Tibial artery (tissue), 4 donors: ENCODE measurements around the gene TUFM.
"Not testable (repeated sequence)": the region's sequence is repeated elsewhere in the genome, so short reads cannot be mapped to it uniquely, and the experiment has no call there.

Experiments used
- DNase-seq, 2 donors: peaks; one replicate each; pipeline ENCODE4 v3.0.0-alpha.2; 2019
- H3K27ac ChIP-seq, 2 donors: fragments of 200-600 bp; sonication (generic) in 1 of 2; 1 replicate in 1 of 2; 2 replicates in 1 of 2; pipeline ENCODE4 v1.5.1; 2018 to 2019; ENCODE audit warnings: mild to moderate bottlenecking in 1 of 2
- H3K27me3 ChIP-seq, 2 donors: fragments of 200-600 bp; sonication (generic) in 1 of 2; one replicate each; pipeline versions ENCODE4 v1.5.1 to v1.6.0; 2016 to 2019
- H3K36me3 ChIP-seq, 3 donors: fragments of 200-600 bp; sonication (generic) in 2 of 3; one replicate each; pipeline ENCODE4 v1.5.1; 2016 to 2019; ENCODE audit warnings: mild to moderate bottlenecking in 2 of 3
- H3K4me1 ChIP-seq, 4 donors: fragments of 200-600 bp; sonication (generic) in 2 of 4; 1 replicate in 3 of 4; 2 replicates in 1 of 4; pipeline ENCODE4 v1.5.1; 2016 to 2019
- H3K4me3 ChIP-seq, 2 donors: fragments of 200-600 bp; sonication (generic) in 1 of 2; 1 replicate in 1 of 2; 2 replicates in 1 of 2; pipeline ENCODE4 v1.5.1; 2018 to 2019; ENCODE audit warnings: mild to moderate bottlenecking in 2 of 2
- H3K9me3 ChIP-seq, 3 donors: fragments of 200-600 bp; sonication (generic) in 1 of 3; one replicate each; pipeline ENCODE4 v1.5.1; 2016 to 2019
- intact Hi-C: fragments of 100-400 bp; cut with DNase I; formaldehyde crosslinking; loops from one replicate; pipeline ENCODE4 v1.15.0; 2023; ENCODE audit warnings: low total_unique reads
- TF ChIP-seq, protein P1 (sequence below), 2 experiments: fragments of 200-600 bp in 1 of 2; fragments of 450-650 bp in 1 of 2; IDR thresholded peaks; one replicate each; pipeline ENCODE4 v1.5.1; 2017 to 2019; ENCODE audit warnings: antibody characterized with exemption in 2 of 2, mild to moderate bottlenecking in 1 of 2, moderate library complexity in 1 of 2

TUFM gene

DNA sequence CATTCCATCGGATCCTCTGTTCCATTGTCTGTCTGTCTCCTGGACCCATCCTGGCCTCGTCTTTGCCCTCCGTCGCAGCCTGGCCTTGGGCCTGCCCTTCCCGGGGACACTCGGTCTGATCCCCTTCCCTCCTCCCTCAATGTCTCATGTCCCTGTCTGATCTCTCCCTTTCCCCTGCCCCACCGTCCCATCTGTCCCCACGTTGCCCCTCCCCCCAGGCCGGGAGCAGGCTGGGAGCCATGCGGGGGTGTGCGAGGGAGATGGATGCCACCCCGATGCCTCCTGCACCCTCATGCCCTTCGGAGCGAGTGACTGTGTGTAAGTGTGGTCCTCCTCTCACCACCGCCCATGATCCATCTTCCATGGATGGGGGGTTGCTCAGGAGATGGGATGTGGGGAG, 26.8 kb upstream of the TUFM start:
- H3K36me3 ChIP-seq: peaks cover 46 to 68% (median 62%) of the 10 kb centered on the region in 3 donors
- TF ChIP-seq, protein P1, sequence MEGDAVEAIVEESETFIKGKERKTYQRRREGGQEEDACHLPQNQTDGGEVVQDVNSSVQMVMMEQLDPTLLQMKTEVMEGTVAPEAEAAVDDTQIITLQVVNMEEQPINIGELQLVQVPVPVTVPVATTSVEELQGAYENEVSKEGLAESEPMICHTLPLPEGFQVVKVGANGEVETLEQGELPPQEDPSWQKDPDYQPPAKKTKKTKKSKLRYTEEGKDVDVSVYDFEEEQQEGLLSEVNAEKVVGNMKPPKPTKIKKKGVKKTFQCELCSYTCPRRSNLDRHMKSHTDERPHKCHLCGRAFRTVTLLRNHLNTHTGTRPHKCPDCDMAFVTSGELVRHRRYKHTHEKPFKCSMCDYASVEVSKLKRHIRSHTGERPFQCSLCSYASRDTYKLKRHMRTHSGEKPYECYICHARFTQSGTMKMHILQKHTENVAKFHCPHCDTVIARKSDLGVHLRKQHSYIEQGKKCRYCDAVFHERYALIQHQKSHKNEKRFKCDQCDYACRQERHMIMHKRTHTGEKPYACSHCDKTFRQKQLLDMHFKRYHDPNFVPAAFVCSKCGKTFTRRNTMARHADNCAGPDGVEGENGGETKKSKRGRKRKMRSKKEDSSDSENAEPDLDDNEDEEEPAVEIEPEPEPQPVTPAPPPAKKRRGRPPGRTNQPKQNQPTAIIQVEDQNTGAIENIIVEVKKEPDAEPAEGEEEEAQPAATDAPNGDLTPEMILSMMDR (IDR thresholded peaks at IDR 0.05): no peak
- H3K9me3 ChIP-seq: no peaks in the 10 kb centered on the region
- DNase-seq: no peak
- no peaks in the 10 kb centered on the region for H3K4me1 ChIP-seq
- no peaks in the 10 kb centered on the region for H3K27me3 ChIP-seq
- intact Hi-C loops: no loop called here
- H3K27ac ChIP-seq: no peak overlapping the region
- H3K4me3 ChIP-seq: no peak overlapping the region

DNA sequence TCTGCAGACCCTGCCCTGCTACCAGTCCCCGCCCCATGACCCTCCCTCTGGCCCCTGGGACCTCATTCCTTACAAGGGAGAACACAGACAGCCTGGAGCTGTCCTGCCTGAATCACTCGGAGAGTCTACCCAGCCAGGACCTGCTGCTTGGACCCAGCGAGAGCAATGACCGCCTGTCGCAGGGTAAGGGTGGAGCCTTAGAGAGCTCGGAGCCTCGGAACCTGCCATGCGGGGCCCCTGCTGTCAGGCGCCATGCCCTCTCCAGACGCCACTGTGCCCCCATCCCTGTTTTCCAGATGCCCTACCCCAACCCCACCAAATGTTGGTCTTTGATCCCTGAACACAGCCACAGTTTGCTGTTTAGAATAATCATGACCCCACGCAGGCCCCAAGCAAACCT, 23.1 kb upstream of the TUFM start:
- H3K36me3 ChIP-seq: peaks cover 55 to 87% (median 70%) of the 10 kb centered on the region in 3 donors
- intact Hi-C loops: loop anchor here (5.0 kb wide), 1 partner anchor 53 kb away; no protein-coding TSS in a partner anchor

DNA sequence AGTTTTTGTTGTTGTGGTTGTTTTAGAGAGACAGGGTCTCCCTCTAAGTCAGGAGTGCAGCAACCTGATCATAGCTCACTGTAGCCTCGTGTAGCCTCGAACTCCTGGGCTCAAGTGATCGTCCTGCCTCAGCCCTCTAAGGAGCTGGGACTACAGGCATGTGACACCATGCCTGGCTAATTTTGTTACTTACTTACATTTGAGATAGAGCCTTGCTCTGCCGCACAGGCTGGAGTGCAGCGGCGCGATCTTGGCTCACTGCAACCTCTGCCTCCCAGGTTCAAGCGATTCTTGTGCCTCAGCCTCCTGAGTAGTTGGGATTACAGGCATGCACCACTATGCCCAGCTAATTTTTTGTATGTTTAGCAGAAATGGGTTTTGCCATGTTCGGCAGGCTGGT, 21.5 kb upstream of the TUFM start:
- H3K4me3 ChIP-seq, H3K27ac ChIP-seq, DNase-seq, H3K27me3 ChIP-seq, H3K9me3 ChIP-seq: not testable (repeated sequence)
- peaks cover 0 to 25% (median 14%) of the 10 kb centered on the region in 4 donors for H3K4me1 ChIP-seq
- H3K36me3 ChIP-seq: peaks cover 54 to 71% (median 57%) of the 10 kb centered on the region in 3 donors
- intact Hi-C loops: loop anchor here (5.0 kb wide), 1 partner anchor 55 kb away; no protein-coding TSS in a partner anchor

More for the DNA sequence above, 23.1 kb upstream of the TUFM start:
- Histone ChIP-seq H3K27me3 (no peaks in the 10 kb centered on the region), H3K27ac (no peak overlapping the region), H3K4me1 (peaks cover 0 to 21% (median 11%) of the 10 kb centered on the region in 4 donors), H3K9me3 (no peaks in the 10 kb centered on the region), H3K4me3 (no peak overlapping the region)
- DNase-seq: no peak
- TF ChIP-seq, protein P1 (IDR thresholded peaks at IDR 0.05): no peak

- intact Hi-C loops: loop anchor here (5.0 kb wide), 1 partner anchor 55 kb away; no protein-coding TSS in a partner anchor
- H3K9me3 ChIP-seq: no peaks in the 10 kb centered on the region
- peaks cover 50 to 67% (median 53%) of the 10 kb centered on the region in 3 donors for H3K36me3 ChIP-seq
- no peaks in the 10 kb centered on the region for H3K27me3 ChIP-seq
- DNase-seq: no peak
- TF ChIP-seq, protein P1 (IDR thresholded peaks at IDR 0.05): no peak
- no peak overlapping the region for H3K27ac ChIP-seq
- no peak overlapping the region for H3K4me3 ChIP-seq
- peaks cover 0 to 29% (median 16%) of the 10 kb centered on the region in 4 donors for H3K4me1 ChIP-seq
Observed at GRCh38 chr16:28867241-28867640, 21.1 kb upstream of the TUFM start.

GRCh38 chr16:28866454-28866804, 20.3 kb upstream of the TUFM start:
- H3K27me3 ChIP-seq: no peaks in the 10 kb centered on the region
- H3K4me1 ChIP-seq: peaks cover 0 to 32% (median 16%) of the 10 kb centered on the region in 4 donors
- no peak for DNase-seq
- no peak overlapping the region for H3K27ac ChIP-seq
- H3K4me3 ChIP-seq: no peak overlapping the region
- H3K36me3 ChIP-seq: peaks cover 42 to 59% (median 45%) of the 10 kb centered on the region in 3 donors
- TF ChIP-seq, protein P1 (IDR thresholded peaks at IDR 0.05): no peak
- intact Hi-C loops: loop anchor here (5.0 kb wide), 1 partner anchor 56 kb away; no protein-coding TSS in a partner anchor
- H3K9me3 ChIP-seq: no peaks in the 10 kb centered on the region

DNA sequence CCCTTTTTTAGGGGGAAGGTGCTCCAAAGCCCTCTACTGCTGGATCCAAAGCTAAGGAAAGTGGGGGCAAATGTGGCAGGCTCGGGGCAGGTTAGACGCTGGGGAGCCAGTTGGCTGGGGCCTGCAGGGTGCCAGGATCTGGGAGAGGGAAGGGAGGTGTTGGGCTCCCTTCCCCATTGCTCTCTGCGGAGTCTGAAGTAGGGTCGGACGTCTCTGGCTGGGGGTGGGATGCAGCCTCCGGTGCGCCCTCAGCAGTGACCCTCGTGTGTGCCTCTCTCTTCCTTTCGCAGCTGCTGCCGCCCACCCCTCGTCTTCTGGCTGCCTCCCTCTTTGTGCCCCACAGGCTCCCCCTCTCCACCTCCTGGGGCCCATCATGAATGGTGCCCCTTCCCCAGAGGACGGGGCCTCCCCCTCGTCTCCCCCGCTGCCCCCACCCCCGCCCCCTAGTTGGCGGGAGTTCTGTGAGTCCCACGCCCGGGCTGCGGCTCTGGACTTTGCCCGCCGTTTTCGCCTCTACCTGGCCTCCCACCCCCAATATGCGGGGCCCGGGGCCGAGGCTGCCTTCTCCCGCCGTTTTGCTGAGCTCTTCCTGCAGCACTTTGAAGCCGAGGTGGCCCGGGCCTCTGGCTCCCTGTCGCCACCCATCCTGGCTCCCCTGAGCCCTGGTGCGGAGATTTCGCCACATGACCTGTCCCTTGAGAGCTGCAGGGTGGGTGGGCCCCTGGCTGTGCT, 19.7 kb upstream of the TUFM start:
- peaks cover 0 to 32% (median 16%) of the 10 kb centered on the region in 4 donors for H3K4me1 ChIP-seq
- H3K27ac ChIP-seq: no peak overlapping the region
- no peak for DNase-seq
- H3K4me3 ChIP-seq: no peak overlapping the region
- TF ChIP-seq, protein P1 (IDR thresholded peaks at IDR 0.05): no peak
- peaks cover 37 to 54% (median 40%) of the 10 kb centered on the region in 3 donors for H3K36me3 ChIP-seq
- no peaks in the 10 kb centered on the region for H3K27me3 ChIP-seq
- no peaks in the 10 kb centered on the region for H3K9me3 ChIP-seq
- intact Hi-C loops: loop anchor here (5.0 kb wide), 1 partner anchor 56 kb away; no protein-coding TSS in a partner anchor
